22Rv1 (cell line): Measurements from ENCODE around the gene CYB5B.

Source experiments
- ZFX ChIP-seq: fragments of 450-650 bp; IDR thresholded peaks from 2 replicates; pipeline ENCODE4 v1.6.1; 2017; ENCODE audit warnings: antibody characterized with exemption, borderline replicate concordance
- TF ChIP-seq, protein P1 (sequence below): fragments of 450-650 bp; IDR thresholded peaks from 2 replicates; pipeline ENCODE4 v1.5.1; 2017; ENCODE audit warnings: mild to moderate bottlenecking

- TF ChIP-seq, protein P1, sequence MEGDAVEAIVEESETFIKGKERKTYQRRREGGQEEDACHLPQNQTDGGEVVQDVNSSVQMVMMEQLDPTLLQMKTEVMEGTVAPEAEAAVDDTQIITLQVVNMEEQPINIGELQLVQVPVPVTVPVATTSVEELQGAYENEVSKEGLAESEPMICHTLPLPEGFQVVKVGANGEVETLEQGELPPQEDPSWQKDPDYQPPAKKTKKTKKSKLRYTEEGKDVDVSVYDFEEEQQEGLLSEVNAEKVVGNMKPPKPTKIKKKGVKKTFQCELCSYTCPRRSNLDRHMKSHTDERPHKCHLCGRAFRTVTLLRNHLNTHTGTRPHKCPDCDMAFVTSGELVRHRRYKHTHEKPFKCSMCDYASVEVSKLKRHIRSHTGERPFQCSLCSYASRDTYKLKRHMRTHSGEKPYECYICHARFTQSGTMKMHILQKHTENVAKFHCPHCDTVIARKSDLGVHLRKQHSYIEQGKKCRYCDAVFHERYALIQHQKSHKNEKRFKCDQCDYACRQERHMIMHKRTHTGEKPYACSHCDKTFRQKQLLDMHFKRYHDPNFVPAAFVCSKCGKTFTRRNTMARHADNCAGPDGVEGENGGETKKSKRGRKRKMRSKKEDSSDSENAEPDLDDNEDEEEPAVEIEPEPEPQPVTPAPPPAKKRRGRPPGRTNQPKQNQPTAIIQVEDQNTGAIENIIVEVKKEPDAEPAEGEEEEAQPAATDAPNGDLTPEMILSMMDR: no peak
- no peak for TF ChIP-seq ZFX
Observed at GRCh38 chr16:69407702-69408323, 16.6 kb upstream of the CYB5B start.
